Vagina (tissue), 2 donors: Measurements from ENCODE around the gene PRSS36. TPM values are rescaled to one million over a fixed set of nuclear protein-coding genes. Genes with fewer than 3 reads are reported as not detected.
A peak's percentile ranks its signal among the peaks of the same experiment; 100 is the strongest.

Experiments
- DNase-seq, 2 donors: peaks; one replicate each; pipeline ENCODE4 v3.0.0-alpha.2; 2017; ENCODE audit errors: extremely low spot score in 2 of 2
- H3K27ac ChIP-seq: fragments of 200-600 bp; sonication (generic); one replicate; pipeline ENCODE4 v1.5.1; 2019
- H3K27me3 ChIP-seq: fragments of 200-600 bp; sonication (generic); one replicate; pipeline ENCODE4 v1.5.1; 2019
- H3K36me3 ChIP-seq, 2 donors: fragments of 200-600 bp; sonication (generic); one replicate each; pipeline ENCODE4 v1.5.1; 2017 to 2019
- H3K4me1 ChIP-seq: fragments of 200-600 bp; sonication (generic); one replicate; pipeline ENCODE4 v1.5.1; 2019
- H3K4me3 ChIP-seq, 2 donors: fragments of 200-600 bp; sonication (generic); 1 replicate in 1 of 2; 2 replicates in 1 of 2; pipeline ENCODE4 v1.5.1; 2016 to 2019
- H3K9me3 ChIP-seq: fragments of 200-600 bp; sonication (generic); one replicate; pipeline ENCODE4 v1.5.1; 2019
- POLR2A ChIP-seq, 2 donors: fragments of 450-650 bp; IDR thresholded peaks; one replicate each; pipeline ENCODE4 v1.6.1; 2017; ENCODE audit warnings: antibody characterized with exemption in 2 of 2, mild to moderate bottlenecking in 2 of 2, moderate library complexity in 2 of 2
- POLR2AphosphoS5 ChIP-seq, 2 donors: sonication (generic); formaldehyde crosslinking; IDR thresholded peaks; one replicate each; pipeline ENCODE4 v1.9.0; 2017; ENCODE audit warnings: antibody characterized with exemption in 2 of 2, mild to moderate bottlenecking in 2 of 2, low read depth in 1 of 2; ENCODE audit not compliant: insufficient read depth in 1 of 2
- intact Hi-C: fragments of 100-400 bp; cut with DNase I; formaldehyde crosslinking; loops from one replicate; pipeline ENCODE4 v1.15.1; 2023
- total RNA-seq: library from RNA; depleted of rRNA; stranded (reverse); fragments of >200 nt; gene quantifications from one replicate; pipeline ENCODE4 v1.2.3, GENCODE V29; 2016
- TF ChIP-seq, protein P1 (sequence below), 3 experiments: fragments of 450-650 bp in 2 of 3; fragments of 200-600 bp in 1 of 3; sonication (generic) in 1 of 3; IDR thresholded peaks; one replicate each; pipeline ENCODE4 v1.5.1; 2017 to 2019; ENCODE audit warnings: antibody characterized with exemption in 3 of 3, mild to moderate bottlenecking in 2 of 3, moderate library complexity in 2 of 3

PRSS36 gene
- total RNA-seq, 1 donor from 2014 or later: 1.2 TPM

DNA sequence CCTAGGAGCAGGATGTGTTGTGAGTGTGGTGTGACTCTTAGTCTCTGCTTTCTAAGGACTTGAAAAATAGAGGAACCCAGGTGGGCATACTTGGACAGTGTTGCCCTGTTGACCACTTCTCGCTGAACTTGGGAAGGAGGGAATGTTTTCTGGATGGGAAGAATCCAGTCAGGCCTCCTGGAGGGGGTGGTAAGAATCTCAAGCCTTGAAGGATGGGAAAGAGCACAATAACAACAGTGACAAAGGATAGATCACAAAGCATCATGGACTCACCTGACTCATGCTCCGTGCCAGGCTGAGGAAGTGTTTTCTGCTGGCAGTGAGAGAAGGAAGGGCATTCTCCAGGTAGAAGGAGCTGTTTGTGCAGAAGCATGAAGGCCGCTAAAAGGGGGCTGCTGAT lies 24.0 kb downstream of the PRSS36 start:
- Histone ChIP-seq H3K36me3 (peaks cover 0 to 39% of the 10 kb centered on the region in 2 donors), H3K27me3 (no peaks in the 10 kb centered on the region), H3K4me3 (no peak overlapping the region), H3K9me3 (no peaks in the 10 kb centered on the region), H3K4me1 (peaks cover 23% of the 10 kb centered on the region), H3K27ac (no peak overlapping the region)
- TF ChIP-seq POLR2A (IDR thresholded peaks at IDR 0.05) (no peak), POLR2AphosphoS5 (IDR thresholded peaks at IDR 0.05; ENCODE audit: insufficient read depth in 1 of 2, low read depth in 1 of 2) (no peak)
- TF ChIP-seq, protein P1, sequence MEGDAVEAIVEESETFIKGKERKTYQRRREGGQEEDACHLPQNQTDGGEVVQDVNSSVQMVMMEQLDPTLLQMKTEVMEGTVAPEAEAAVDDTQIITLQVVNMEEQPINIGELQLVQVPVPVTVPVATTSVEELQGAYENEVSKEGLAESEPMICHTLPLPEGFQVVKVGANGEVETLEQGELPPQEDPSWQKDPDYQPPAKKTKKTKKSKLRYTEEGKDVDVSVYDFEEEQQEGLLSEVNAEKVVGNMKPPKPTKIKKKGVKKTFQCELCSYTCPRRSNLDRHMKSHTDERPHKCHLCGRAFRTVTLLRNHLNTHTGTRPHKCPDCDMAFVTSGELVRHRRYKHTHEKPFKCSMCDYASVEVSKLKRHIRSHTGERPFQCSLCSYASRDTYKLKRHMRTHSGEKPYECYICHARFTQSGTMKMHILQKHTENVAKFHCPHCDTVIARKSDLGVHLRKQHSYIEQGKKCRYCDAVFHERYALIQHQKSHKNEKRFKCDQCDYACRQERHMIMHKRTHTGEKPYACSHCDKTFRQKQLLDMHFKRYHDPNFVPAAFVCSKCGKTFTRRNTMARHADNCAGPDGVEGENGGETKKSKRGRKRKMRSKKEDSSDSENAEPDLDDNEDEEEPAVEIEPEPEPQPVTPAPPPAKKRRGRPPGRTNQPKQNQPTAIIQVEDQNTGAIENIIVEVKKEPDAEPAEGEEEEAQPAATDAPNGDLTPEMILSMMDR (IDR thresholded peaks at IDR 0.05): no peak
- no peak for DNase-seq
- intact Hi-C loops: no loop called here

DNA sequence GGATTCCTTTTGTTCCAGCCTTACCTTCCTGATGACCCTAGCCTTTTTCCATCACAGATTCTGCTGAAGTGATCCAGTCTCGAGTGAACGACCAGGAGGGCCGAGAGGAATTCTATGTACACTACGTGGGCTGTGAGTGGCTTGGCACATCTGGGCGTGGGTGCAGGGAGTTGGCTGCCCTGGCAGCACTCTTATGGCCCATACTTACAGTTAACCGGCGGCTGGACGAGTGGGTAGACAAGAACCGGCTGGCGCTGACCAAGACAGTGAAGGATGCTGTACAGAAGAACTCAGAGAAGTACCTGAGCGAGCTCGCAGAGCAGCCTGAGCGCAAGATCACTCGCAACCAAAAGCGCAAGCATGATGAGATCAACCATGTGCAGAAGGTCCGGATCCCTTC lies 29.7 kb downstream of the PRSS36 start:
- Histone ChIP-seq H3K4me1 (peaks cover 29% of the 10 kb centered on the region), H3K27ac (no peak overlapping the region), H3K36me3 (peaks cover 0 to 30% of the 10 kb centered on the region in 2 donors), H3K4me3 (no peak overlapping the region), H3K9me3 (no peaks in the 10 kb centered on the region), H3K27me3 (no peaks in the 10 kb centered on the region)
- TF ChIP-seq POLR2A (IDR thresholded peaks at IDR 0.05) (no peak), POLR2AphosphoS5 (IDR thresholded peaks at IDR 0.05; ENCODE audit: insufficient read depth in 1 of 2, low read depth in 1 of 2) (no peak)
- TF ChIP-seq, protein P1 (IDR thresholded peaks at IDR 0.05): no peak
- intact Hi-C loops: no loop called here
- DNase-seq: no peak

DNA sequence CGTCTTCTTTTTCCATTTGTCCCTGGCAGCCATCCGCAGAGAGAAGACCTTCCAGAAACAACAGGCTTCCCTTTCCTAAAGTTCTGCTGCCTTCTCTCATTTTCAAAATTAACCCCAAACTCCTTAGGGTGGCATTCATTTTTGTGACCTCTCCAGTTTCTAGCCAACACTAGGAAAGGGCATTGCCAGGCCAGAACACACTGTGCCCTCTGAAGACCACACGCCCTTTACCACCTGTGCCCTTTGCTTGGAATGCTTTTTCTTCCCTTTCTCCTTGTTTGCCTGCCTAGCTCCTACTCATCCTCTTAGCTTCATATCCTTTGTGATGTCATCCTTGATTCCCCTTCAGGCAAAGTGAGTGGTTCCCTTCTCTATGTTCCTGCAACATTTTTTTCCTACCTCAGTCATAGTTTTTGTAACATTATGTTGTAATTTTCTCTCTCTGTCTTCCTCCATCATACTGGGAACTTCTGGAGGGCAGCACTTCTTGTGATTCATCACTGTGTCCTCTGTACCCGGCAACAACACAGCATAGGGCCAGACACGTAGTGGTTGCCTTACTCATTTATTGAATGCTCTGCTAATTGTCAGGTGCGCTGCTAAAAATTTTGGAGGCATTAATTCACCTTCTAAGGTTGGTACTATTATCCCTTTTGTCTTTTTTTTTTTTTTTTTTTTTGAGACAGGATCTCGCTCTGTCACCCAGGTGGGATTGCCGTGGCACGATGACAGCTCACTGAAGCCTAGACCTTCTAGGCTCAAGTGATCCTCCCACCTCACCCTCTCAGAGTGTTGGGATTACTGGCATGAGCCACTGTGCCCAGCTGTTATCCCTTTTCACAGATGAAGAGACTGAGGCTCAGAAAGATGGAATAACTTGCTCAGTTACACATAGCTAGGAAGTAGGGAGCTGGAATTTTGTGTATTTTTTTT lies 31.4 kb downstream of the PRSS36 start:
- Histone ChIP-seq H3K36me3 (peaks cover 0 to 30% of the 10 kb centered on the region in 2 donors), H3K4me3 (peak overlapping the region; percentile 66 to 77), H3K27ac (peak overlapping the region; percentile 91), H3K4me1 (peaks cover 29% of the 10 kb centered on the region), H3K27me3 (no peaks in the 10 kb centered on the region), H3K9me3 (no peaks in the 10 kb centered on the region)
- intact Hi-C loops: no loop called here
- TF ChIP-seq POLR2A (IDR thresholded peaks at IDR 0.05): no peak
- TF ChIP-seq POLR2AphosphoS5 (IDR thresholded peaks at IDR 0.05; ENCODE audit: insufficient read depth in 1 of 2, low read depth in 1 of 2): peak in 1 of 2 donors; percentile 32
- peak in 1 of 2 donors; percentile 82 for DNase-seq

DNA sequence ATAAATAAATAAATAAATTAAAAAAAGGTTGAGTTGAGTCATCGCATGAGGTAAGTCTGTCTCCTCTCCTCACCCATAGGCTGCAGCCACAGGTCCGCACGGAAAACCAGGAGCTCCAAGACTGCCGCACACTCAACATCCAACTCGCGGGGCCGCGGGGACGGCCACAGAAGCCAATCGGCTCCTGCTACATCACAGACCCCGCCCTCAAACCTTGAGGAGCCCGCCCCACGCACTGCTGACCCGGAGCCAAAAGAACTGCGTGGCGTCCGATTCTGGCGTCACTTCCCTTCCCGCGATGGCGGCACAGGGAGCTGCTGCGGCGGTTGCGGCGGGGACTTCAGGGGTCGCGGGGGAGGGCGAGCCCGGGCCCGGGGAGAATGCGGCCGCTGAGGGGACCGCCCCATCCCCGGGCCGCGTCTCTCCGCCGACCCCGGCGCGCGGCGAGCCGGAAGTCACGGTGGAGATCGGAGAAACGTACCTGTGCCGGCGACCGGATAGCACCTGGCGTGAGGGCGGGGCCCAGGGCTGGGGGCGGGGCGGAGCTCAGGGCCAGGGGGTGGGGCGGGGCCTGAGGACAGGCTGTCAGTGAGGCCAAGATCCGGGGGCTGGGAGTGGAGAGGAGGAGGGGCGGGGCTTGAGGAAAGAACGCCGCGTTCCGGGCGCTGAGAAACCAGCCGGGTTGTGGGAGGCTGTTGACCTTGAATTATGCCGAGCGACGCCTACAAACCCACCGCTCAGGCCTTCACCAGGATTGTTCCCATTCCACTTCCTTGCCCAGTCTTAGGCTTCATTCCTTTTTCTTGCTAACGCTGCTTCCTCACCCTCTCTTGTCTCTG lies 32.3 kb downstream of the PRSS36 start, which contains the start of gene KAT8:
KAT8 (plus strand) TSS at position 281 of the 839 bp plus-strand sequence; CDS start at position 299, 18 bp downstream.
- peaks cover 29% of the 10 kb centered on the region for H3K4me1 ChIP-seq
- H3K4me3 ChIP-seq: peak within 1 kb of the TSS; percentile 66 to 77
- TF ChIP-seq POLR2A (IDR thresholded peaks at IDR 0.05) (peak in 1 of 2 donors; percentile 86), POLR2AphosphoS5 (IDR thresholded peaks at IDR 0.05; ENCODE audit: insufficient read depth in 1 of 2, low read depth in 1 of 2) (peak in 1 of 2 donors; percentile 87)
- TF ChIP-seq, protein P1 (IDR thresholded peaks at IDR 0.05): peak in 1 of 3 experiments; percentile 8
- no peaks in the 10 kb centered on the region for H3K27me3 ChIP-seq
- intact Hi-C loops: no loop called here
- H3K36me3 ChIP-seq: peaks cover 0 to 27% of the 10 kb centered on the region in 2 donors
- H3K9me3 ChIP-seq: no peaks in the 10 kb centered on the region
- DNase-seq: peak in 1 of 2 donors; percentile 99
- peak within 1 kb of the TSS; percentile 91 for H3K27ac ChIP-seq

DNA sequence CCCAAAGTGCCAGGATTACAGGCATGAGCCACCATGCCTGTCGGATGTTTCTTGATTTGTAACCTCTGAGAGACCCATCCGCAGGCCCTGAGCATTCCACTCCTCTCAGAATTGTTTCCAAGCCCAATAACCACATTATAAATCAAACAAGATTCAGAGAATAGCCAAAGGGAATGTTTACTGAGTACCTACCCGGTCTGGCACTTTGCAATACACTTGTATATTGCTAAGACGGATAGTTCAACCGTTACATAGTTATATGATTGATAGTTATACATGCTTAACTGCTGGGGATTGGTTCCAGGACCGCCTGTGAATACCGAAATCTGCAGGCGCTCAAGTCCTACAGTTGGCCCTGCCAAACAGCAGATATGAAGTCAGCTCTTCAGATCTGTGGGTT lies 35.4 kb downstream of the PRSS36 start:
- intact Hi-C loops: no loop called here
- H3K4me1 ChIP-seq: peaks cover 31% of the 10 kb centered on the region
- no peaks in the 10 kb centered on the region for H3K9me3 ChIP-seq
- H3K4me3 ChIP-seq: no peak overlapping the region
- no peak for DNase-seq
- peaks cover 0 to 30% of the 10 kb centered on the region in 2 donors for H3K36me3 ChIP-seq
- TF ChIP-seq, protein P1 (IDR thresholded peaks at IDR 0.05): no peak
- TF ChIP-seq POLR2AphosphoS5 (IDR thresholded peaks at IDR 0.05; ENCODE audit: insufficient read depth in 1 of 2, low read depth in 1 of 2) (no peak), POLR2A (IDR thresholded peaks at IDR 0.05) (no peak)
- H3K27ac ChIP-seq: no peak overlapping the region
- no peaks in the 10 kb centered on the region for H3K27me3 ChIP-seq
